Measurements from ENCODE around the gene PTPN1. TPM values are rescaled to one million over a fixed set of nuclear protein-coding genes. Genes with fewer than 3 reads are reported as not detected.
"Not testable (repeated sequence)": the region's sequence is repeated elsewhere in the genome, so short reads cannot be mapped to it uniquely, and the experiment has no call there.

PTPN1 gene
- polyA plus RNA-seq, 1 experiment = 16.2 TPM

- DNase-seq (ENCODE audit: low read depth) = no peak
- ChIA-PET POLR2A (no interaction called here), CTCF (no interaction called here)
These were observed 26.1 kb downstream of the PTPN1 start for GRCh38 chr20:50536333-50536732.

GRCh38 chr20:50537546-50538201 lies 27.5 kb downstream of the PTPN1 start:
- no peaks in the 10 kb centered on the region for H3K27me3 ChIP-seq (ENCODE audit: control insufficient read depth, insufficient read depth, low read length)
- TF ChIP-seq CTCF (IDR thresholded peaks at IDR 0.05; ENCODE audit: insufficient read depth, low read depth, low read length) = no peak
- CTCF ChIA-PET = interaction anchor here (0.6 to 1.6 kb wide), 3 partner anchors 11 to 212 kb away, joined by 3 to 8 read pairs (median 4); no protein-coding TSS in a partner anchor
- H3K4me3 ChIP-seq (ENCODE audit: low read depth, low read length) = no peak overlapping the region
- POLR2A ChIA-PET = no interaction called here
- H3K36me3 ChIP-seq (ENCODE audit: control insufficient read depth, insufficient read depth, low read length) = no peaks in the 10 kb centered on the region
- no peak for DNase-seq (ENCODE audit: low read depth)

More at GRCh38 chr20:50536333-50536732, 26.1 kb downstream of the PTPN1 start:
- TF ChIP-seq CTCF (IDR thresholded peaks at IDR 0.05; ENCODE audit: insufficient read depth, low read depth, low read length) = no peak
- Histone ChIP-seq H3K27me3 (ENCODE audit: control insufficient read depth, insufficient read depth, low read length) (no peaks in the 10 kb centered on the region), H3K4me3 (ENCODE audit: low read depth, low read length) (no peak overlapping the region), H3K36me3 (ENCODE audit: control insufficient read depth, insufficient read depth, low read length) (no peaks in the 10 kb centered on the region)

- ChIA-PET CTCF (interaction anchor here (0.6 to 1.6 kb wide), 3 partner anchors 10 to 212 kb away, joined by 3 to 8 read pairs (median 4); no protein-coding TSS in a partner anchor), POLR2A (no interaction called here)
- Histone ChIP-seq H3K4me3 (ENCODE audit: low read depth, low read length) (no peak overlapping the region), H3K36me3 (ENCODE audit: control insufficient read depth, insufficient read depth, low read length) (no peaks in the 10 kb centered on the region), H3K27me3 (ENCODE audit: control insufficient read depth, insufficient read depth, low read length) (no peaks in the 10 kb centered on the region)
- no peak for DNase-seq (ENCODE audit: low read depth)
- TF ChIP-seq CTCF (IDR thresholded peaks at IDR 0.05; ENCODE audit: insufficient read depth, low read depth, low read length) = no peak
These were observed 28.1 kb downstream of the PTPN1 start for GRCh38 chr20:50538276-50538675.

GRCh38 chr20:50539798-50540197 lies 29.6 kb downstream of the PTPN1 start:
- CTCF ChIA-PET = interaction anchor here (0.7 to 1.2 kb wide), 2 partner anchors 23 to 96 kb away, joined by 3 read pairs; no protein-coding TSS in a partner anchor
- POLR2A ChIA-PET = not testable (repeated sequence)

GRCh38 chr20:50540620-50541605 lies 30.7 kb downstream of the PTPN1 start:
- no peaks in the 10 kb centered on the region for H3K36me3 ChIP-seq (ENCODE audit: control insufficient read depth, insufficient read depth, low read length)
- POLR2A ChIA-PET = no interaction called here
- no peak overlapping the region for H3K4me3 ChIP-seq (ENCODE audit: low read depth, low read length)
- DNase-seq (ENCODE audit: low read depth) = no peak
- CTCF ChIA-PET = interaction anchor here (0.8 to 1.2 kb wide), 2 partner anchors 38 to 95 kb away, joined by 3 read pairs; no protein-coding TSS in a partner anchor
- 0 out of 2 replicates have a peak, but pooled peaks have one; percentile 17 for TF ChIP-seq CTCF (IDR thresholded peaks at IDR 0.05; ENCODE audit: insufficient read depth, low read depth, low read length)
- no peaks in the 10 kb centered on the region for H3K27me3 ChIP-seq (ENCODE audit: control insufficient read depth, insufficient read depth, low read length)

More at GRCh38 chr20:50539798-50540197, 29.6 kb downstream of the PTPN1 start:
- H3K36me3 ChIP-seq (ENCODE audit: control insufficient read depth, insufficient read depth, low read length); DNase-seq (ENCODE audit: low read depth); H3K4me3 ChIP-seq (ENCODE audit: low read depth, low read length); H3K27me3 ChIP-seq (ENCODE audit: control insufficient read depth, insufficient read depth, low read length): not testable (repeated sequence)
